NCI-H2107 (cell line): ENCODE results near the gene LEPR.
A peak's percentile ranks its signal among the peaks of the same experiment; 100 is the strongest.
"Not testable (repeated sequence)": the region's sequence is repeated elsewhere in the genome, so short reads cannot be mapped to it uniquely, and the experiment has no call there.

Source experiments
- DNase-seq: peaks from one replicate; lab custom pipeline; 2025; lab: John Stamatoyannopoulos, UW

The LEPR gene

DNA sequence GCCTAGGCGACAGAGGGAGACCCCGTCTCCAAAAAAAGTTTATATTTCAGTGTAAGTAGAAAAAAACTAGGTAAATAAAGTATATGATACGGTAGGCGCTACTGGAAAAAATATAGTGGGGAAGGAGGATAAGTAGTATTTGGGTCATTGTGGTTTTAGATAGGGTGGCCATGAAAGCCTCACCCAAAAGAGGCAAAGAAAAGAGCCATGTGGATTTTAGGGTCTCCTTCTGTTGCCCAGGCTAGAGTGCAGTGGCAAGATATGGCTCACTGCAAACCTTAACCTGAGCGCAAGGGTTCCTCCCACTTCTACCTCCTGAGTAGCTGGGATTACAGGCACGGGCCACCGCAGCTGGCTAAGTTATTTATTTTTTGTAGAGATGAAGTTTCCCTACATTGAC is 17.1 kb downstream of the LEPR start:
- no peak for DNase-seq

DNA sequence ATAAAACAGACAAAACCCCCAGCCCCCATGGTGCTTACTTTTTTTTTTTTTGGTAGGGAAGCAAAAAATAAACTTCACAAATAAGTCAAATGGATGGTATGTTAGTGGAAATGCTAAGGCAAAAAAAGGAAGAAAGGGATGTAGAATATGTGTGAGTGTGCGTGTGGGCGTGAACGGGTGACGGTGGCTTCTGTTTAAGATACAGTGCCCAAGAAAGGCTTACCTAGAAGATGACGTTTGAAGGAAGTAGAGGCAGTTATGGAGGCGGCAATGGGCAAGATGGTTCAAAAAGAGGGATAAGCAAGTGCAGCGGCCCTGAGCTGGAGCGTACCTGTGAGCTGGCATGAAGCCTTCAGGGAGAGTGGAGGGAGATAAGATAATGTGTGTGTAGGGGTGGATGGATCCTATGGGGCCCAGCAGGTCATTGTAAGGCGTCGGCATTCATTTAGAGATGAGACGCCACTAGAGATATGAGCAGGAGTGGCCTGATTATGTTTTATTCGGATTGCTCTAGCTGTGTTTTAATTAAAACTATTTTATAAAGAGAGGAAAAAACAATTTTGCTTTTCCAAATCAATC is 19.9 kb downstream of the LEPR start:
- DNase-seq, result no peak

DNA sequence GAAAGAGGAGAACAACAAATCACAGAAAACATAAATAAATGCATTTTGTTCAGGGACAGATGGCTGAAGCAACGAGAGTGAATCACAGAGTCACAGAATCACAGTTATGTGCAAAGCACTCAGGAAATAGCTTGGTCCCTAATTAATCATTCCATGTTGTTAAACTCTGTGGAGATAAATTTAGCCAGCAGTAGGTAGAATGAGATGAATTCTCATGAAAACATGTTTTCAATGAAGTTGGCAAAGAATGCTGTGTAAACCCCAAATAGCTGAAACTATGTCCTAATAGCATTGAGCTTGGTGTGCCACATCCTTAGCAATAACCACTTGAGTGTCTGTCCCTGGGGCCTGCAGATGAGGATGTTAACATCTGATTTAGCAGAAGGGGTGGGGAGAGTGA is 20.4 kb downstream of the LEPR start:
- DNase-seq, result no peak

DNA sequence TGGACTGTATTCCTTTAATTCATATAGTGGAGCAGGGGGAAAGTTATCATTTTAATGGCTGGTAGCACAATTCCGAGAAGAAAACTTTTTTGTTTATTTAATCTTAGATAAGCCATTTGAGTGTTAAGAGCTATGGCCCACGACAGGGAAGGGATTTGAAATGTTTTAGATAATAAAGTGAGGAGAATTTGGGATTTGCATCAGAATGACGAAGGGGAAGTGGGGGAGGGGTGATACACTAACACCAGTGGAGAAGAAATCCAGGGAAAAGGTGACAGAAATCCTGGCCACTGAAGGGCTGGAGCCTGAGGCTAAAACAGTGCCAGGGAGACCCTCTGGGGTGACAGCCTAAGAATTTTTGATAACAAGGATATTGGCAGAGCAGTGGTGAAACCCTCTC is 21.0 kb downstream of the LEPR start:
- no peak for DNase-seq

DNA sequence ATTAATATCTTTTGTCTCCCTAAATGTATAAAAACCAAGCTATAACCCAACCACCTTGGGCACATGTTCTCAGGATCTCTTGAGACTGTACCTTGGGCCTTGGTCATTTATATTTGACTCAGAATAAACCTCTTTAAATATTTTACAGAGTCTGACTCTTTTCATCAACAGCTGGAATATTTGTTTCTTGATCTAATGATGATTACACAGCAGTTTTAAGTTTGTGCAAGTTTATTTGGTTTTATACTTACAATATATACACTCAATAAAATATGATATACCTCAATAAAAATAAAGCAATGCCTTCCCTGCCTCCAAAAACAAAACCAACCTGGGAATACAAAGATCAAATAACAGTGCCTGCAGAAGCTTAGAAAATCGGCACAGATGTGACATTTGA is 22.0 kb downstream of the LEPR start:
- no peak for DNase-seq

DNA sequence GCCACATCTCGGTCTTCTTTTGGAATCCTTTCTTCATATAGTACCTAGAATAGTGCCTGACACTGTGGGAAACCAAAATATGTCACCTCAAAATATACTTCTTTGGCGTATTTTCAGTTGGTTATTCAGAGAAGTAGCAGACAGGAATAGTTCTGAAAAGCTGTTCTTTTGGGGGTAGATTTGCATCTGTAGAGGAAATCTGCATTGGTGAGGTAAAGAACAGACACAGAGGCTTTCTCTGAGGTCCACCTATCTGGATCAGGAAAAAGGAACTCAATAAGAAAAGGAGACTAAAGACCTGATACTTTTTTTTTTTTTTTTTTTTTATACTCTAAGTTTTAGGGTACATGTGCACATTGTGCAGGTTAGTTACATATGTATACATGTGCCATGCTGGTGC is 23.2 kb downstream of the LEPR start:
- DNase-seq, result no peak

DNA sequence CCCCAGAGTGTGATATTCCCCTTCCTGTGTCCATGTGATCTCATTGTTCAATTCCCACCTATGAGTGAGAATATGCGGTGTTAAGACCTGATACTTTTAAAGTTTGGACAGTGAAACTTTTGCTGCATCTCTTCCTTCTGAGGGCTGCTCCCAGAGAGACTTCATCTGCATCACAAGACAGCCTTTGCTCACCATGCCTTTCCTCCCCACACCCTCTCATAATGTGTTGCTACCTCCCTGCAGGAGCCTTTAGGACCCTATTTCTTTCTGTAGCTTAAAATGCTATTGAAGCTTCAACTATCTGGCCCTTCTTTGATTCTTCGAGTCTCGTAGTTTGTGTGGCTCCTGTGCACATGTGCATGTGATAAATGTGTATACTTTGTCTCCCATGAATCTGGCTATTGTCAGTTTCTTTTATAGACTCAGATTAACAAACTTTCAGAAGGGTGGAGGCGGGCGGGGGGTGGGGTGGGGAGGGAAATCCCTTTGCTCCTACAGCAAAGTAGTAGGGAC is 23.7 kb downstream of the LEPR start:
- no peak for DNase-seq

DNA sequence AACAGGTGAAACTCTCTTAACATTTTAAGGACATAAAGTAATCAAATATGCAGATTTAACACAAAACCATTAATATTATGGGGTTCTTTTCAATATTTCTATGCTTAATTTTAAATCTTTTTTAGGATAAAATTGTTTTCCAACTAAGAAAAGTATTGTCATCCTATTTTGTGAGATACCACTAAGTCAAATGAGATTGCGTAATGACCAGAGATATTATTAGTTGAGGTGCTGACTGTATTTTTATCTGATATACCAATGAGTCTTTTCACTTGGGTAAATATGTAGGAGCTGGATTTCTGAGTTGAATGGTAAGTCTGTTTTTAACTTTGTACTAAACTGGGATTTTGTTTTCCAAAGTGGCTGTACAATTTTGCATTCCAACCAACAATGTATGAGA is 25.4 kb downstream of the LEPR start:
- DNase-seq, result no peak

DNA sequence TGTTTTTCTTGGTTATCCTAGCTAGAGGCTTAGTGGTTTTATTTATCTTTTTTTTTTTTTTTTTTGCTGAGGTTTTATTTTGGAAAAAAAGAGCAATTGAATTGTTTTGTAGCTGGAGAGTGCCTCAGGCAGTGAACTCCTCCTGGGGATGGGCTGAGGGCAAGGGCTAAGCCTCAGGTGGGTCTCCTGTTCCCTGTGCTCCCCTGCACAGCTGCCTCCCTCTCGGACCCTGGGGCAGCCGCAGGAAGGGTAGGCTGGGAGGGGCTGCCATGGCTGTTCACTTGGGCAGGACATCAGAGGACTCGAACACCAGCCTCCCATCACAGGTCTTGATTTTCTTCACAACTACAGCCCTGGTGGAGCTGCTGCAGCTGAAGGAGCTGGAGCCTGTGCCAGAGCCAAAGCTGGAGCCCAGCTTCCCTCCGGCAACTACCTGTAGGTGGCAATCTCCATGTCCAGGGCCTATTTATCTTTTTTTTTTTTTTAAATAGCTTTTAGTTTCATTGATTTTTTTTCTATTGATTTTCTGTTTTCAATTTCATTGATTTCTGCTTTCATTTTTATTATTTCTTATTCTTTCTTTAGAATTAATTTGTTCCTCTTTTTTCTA is 28.9 kb downstream of the LEPR start:
- DNase-seq, result no peak

DNA sequence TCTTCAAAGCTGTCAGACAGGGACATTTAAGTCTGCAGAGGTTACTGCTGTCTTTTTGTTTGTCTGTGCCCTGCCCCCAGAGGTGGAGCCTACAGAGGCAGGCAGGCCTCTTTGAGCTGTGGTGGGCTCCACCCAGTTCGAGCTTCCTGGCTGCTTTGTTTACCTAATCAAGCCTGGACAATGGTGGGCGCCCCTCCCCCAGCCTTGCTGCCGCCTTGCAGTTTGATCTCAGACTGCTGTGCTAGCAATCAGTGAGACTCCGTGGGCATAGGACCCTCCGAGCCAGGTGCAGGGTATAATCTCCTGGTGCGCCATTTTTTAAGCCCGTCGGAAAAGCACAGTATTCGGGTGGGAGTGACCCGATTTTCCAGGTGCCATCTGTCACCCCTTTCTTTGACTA is 35.2 kb downstream of the LEPR start:
- DNase-seq, result not testable (repeated sequence)

DNA sequence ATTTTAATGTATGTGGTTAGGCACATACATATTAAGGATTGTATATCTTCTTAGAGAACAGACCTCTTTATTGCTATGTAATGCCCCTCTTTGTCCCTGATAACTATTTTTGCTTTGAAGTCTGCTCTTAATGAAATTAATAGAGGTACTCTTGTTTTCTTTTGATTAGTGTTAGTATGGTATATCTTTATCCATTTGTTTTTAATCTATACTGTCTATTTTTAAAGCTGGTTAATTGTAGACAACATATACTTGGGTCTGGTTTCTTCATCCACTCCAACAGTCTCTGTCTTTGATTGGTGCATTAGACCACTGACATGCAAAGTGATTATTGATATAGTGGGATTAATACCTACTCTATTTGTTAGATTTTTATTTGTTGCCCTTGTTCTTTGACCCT is 36.0 kb downstream of the LEPR start:
- DNase-seq, result no peak

DNA sequence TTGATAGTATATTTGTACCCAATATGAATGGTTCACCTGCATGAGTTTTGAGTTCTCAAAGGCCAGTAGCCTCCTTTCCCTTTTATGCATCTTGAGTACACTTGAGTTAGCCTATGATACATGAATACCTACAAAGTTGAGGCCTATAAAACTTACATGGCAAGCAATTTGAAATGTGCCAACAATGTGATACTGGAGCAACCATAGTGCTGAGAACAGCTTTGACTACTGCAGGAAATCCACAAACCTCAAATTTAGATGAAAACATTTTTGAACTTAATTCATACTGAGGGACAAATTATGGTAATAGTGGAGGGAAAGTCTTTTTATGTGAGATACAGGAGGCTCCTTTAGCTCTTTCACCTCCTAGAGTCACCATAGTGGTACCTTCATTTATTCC is 37.4 kb downstream of the LEPR start:
- no peak for DNase-seq

DNA sequence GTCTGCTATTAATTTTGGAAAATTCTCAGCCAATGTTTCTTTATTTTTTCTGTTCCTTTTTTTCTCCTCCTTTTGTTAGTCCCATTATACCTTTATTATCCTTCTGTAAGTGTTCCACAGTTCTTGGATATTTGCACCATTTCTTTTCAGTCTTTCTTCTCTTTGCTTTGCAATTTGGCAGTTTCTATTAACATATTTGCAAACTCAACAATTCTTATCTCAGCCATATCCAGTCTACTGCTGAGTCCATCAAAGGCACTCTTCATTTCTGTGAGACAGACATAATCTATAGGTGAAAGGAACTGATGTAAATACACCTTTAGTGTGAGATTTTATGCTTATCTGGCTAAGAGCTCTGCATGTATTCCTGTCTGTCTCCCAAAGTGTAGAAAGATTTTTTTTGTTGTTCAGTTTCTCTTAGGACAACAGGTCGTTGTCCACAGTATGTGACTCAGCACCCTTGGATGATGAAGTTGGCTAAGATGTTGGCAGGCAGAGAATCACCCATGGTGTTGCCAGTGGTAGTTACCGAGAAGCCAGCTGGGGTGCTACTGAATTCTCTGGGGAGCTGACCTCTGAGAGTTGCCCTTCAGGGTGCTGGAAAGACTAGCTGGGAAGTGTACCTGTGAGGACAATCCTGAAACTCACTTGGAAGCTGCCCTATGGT is 38.4 kb downstream of the LEPR start:
- DNase-seq, result no peak

DNA sequence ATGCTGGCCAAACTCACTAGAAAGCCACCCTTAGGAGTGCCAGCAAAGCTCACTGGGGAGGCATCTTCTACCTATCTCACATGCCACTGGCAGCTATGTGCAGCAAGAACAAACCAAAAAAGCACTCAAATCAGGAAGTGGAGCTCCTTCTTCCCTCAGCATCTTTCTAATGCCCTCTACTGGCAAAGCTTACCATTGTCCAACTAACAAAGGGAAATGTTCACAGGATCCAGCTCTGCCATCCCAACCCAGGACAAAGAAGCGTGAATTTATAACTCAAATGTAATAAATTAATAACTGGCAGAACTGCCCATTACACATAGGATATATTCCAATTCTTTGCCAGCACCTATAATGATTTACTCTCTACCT is 38.9 kb downstream of the LEPR start:
- DNase-seq, result peak; percentile 5

DNA sequence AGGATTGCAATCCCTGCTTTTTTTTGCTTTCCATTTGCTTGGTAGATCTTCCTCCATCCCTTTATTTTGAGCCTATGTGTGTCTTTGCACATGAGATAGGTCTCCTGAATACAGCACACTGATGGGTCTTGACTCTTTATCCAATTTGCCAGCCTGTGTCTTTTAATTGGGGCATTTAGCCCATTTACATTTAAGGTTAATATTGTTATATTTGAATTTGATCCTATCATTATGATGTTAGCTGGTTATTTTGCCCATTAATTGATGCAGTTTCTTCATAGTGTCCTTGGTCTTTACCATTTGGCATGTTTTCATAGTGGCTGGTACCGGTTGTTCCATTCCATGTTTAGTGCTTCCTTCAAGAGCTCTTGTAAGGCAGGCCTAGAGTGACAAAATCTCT is 45.4 kb downstream of the LEPR start:
- DNase-seq, result not testable (repeated sequence)

DNA sequence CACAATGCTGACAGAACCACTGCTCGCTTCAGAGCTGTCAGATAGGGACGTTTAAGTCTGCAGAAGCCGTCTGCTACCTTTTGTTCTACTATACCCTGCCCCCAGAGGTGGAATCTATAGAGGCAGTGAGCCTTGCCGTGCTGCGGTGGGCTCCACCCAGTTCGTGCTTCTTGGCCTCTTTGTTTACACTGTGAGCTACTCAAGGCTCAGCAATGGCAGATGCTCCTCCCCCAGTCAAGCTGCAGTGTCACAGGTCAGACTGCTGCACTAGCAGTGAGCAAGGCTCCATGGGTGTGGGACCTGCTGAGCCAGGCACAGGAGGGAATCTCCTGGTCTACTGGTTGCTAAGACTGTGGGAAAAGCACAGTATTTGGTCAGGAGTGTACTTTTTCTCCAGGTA is 47.1 kb downstream of the LEPR start:
- no peak for DNase-seq

DNA sequence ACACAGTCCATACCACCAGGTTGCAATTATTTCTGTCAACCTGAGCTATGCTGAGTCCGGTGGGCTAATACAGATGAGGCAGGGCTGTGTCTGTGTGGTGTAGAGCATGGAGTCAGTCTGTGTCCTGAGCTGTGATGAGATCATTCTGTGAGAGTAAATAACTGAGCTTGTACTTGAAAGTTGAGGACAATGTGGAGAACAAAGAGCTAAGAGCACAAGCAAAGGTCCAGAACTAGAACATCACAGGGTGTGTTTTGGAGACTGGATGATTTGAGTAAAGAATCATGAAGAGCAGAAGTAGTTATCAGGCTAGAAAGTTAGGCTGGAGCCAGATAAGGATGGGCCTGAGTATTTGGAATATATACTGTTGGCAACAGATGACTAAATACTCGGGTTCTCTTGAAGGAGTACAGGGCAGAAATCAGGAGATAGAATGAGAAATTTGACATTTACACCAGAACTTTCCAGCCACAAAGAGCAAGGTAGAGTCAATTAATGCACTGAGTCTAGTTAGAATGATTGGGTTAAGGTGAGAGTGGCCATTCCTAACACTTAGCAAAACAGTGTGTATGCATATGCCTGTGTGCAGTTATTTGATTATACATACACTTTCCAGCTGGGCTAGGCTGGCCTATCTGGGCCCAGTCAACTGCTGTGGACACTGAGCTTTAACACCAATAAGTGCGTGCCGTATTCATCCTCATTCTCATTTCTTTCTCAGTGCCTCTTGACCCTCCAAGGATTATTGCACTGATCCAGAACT is 48.8 kb downstream of the LEPR start:
- DNase-seq, result no peak

DNA sequence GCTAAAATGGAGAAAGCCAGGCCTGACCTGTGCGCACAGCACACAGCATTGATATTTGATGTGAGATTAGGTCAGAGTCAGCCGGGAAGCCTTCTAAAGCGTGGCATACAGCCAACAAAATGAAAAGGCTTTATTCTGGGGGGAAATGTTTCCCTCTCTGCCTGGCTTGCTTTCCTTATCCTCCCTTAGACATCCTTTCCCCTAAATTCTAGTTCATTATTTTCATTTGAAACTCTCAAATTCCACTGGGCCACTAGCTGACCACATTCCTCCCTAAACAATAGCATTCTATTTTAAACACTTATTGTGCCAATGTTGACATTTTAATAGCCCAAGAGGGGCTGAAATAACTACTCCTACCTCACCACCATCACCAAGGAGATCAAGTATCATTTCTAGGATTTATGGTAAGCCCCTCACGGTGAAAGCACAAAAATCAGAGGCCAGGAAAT is 49.4 kb downstream of the LEPR start:
- peak; percentile 31 for DNase-seq
